HepG2 (cell line): ENCODE data around the gene CCDC88C. TPM values are rescaled to one million over a fixed set of nuclear protein-coding genes. Genes with fewer than 3 reads are reported as not detected.

ENCODE experiments used
- AHDC1 ChIP-seq: sonication (generic); formaldehyde crosslinking; IDR thresholded peaks from 2 replicates; pipeline ENCODE4 v1.5.1; 2020; ENCODE audit warnings: mild to moderate bottlenecking, missing genetic modification reagents, borderline replicate concordance
- DBP ChIP-seq: sonication (generic); formaldehyde crosslinking; IDR thresholded peaks from 2 replicates; pipeline ENCODE4 v1.4.0; 2020; ENCODE audit warnings: missing genetic modification reagents; ENCODE audit errors: not compliant biosample characterization
- FOSL1 ChIP-seq: sonication (generic); formaldehyde crosslinking; IDR thresholded peaks from 2 replicates; pipeline ENCODE4 v1.9.0; 2021; ENCODE audit warnings: missing genetic modification reagents, borderline replicate concordance
- NFIB ChIP-seq: sonication (generic); formaldehyde crosslinking; IDR thresholded peaks from 2 replicates; pipeline ENCODE4 v1.9.0; 2021; ENCODE audit warnings: missing genetic modification reagents, mild to moderate bottlenecking, borderline replicate concordance
- NFIC ChIP-seq: IDR thresholded peaks from 2 replicates; pipeline ENCODE4 v1.6.1; 2012; ENCODE audit warnings: mild to moderate bottlenecking, low read length, inconsistent platforms
- NR3C1 ChIP-seq: sonication (generic); formaldehyde crosslinking; IDR thresholded peaks from 2 replicates; pipeline ENCODE4 v1.4.0; 2020; ENCODE audit warnings: missing genetic modification reagents
- PRDM4 ChIP-seq: sonication (generic); formaldehyde crosslinking; IDR thresholded peaks from 2 replicates; pipeline ENCODE4 v1.9.0; 2021; ENCODE audit warnings: missing genetic modification reagents, borderline replicate concordance
- SALL1 ChIP-seq: sonication (generic); formaldehyde crosslinking; IDR thresholded peaks from 2 replicates; pipeline ENCODE4 v1.8.0; 2022; ENCODE audit warnings: mild to moderate bottlenecking, missing genetic modification reagents
- THAP9 ChIP-seq: sonication (generic); formaldehyde crosslinking; IDR thresholded peaks from 2 replicates; pipeline ENCODE4; 2020; ENCODE audit warnings: missing genetic modification reagents, mild to moderate bottlenecking, borderline replicate concordance
- ZBTB10 ChIP-seq: sonication (generic); formaldehyde crosslinking; IDR thresholded peaks from 2 replicates; pipeline ENCODE4 v1.4.0; 2020; ENCODE audit warnings: missing genetic modification reagents, borderline replicate concordance
- ZFP36L1 ChIP-seq: sonication (generic); formaldehyde crosslinking; IDR thresholded peaks from 2 replicates; pipeline ENCODE4 v1.8.0; 2022; ENCODE audit warnings: mild to moderate bottlenecking, missing genetic modification reagents, moderate library complexity
- ZNF33B ChIP-seq: sonication (generic); formaldehyde crosslinking; IDR thresholded peaks from 2 replicates; pipeline ENCODE4 v1.5.1; 2020; ENCODE audit warnings: mild to moderate bottlenecking, missing genetic modification reagents
- ZNF790 ChIP-seq: sonication (generic); formaldehyde crosslinking; IDR thresholded peaks from 2 replicates; pipeline ENCODE4 v1.8.0; 2022; ENCODE audit warnings: missing genetic modification reagents, mild to moderate bottlenecking, borderline replicate concordance
- polyA plus RNA-seq, 8 experiments: library from polyadenylated mRNA; depleted of rRNA in 3 of 8; stranded (reverse) in 7 of 8; unstranded in 1 of 8; fragments of >200 nt; fragmentation: Illumina TruSeq in 4 of 8; extraction: Trizol in 4 of 8; gene quantifications; 2 replicates each; pipeline versions ENCODE4 v1.2.1 to v1.2.3, GENCODE V29; 2011 to 2016; ENCODE audit warnings: low read depth in 4 of 8, missing spikeins in 1 of 8, mixed read lengths in 1 of 8; ENCODE audit not compliant: insufficient read depth in 1 of 8
- total RNA-seq, 5 experiments: library from RNA; depleted of rRNA; stranded (reverse); fragments of >200 nt; fragmentation: Illumina TruSeq; extraction: Trizol; gene quantifications; 2 replicates each; pipeline ENCODE4 v1.2.3, GENCODE V29; 2016; ENCODE audit warnings: low read depth in 1 of 5

CCDC88C gene
- total and polyA plus RNA-seq, 2 of the 13 experiments (the other 11 are each of a cell fraction or from before 2014, with no cell fraction given) = 3.6 to 11.7 TPM

- TF ChIP-seq THAP9 (no peak), FOSL1 (CRISPR knock-in tag) (no peak), PRDM4 (no peak), ZFP36L1 (CRISPR knock-in tag) (no peak), SALL1 (CRISPR knock-in tag) (no peak), NFIB (CRISPR knock-in tag) (no peak), NFIC (no peak), ZBTB10 (no peak), ZNF33B (no peak), DBP (CRISPR knock-in tag) (no peak), AHDC1 (CRISPR knock-in tag) (no peak), ZNF790 (no peak), NR3C1 (CRISPR knock-in tag) (no peak)
Measured at GRCh38 chr14:91249841-91250616, 167.6 kb downstream of the CCDC88C start (continued).
